SH-SY5Y (cell line): ENCODE results near the gene AR.

Source experiments
- GATA2 ChIP-seq: IDR thresholded peaks from 2 replicates; pipeline ENCODE4 v1.6.1; 2011; ENCODE audit warnings: mild to moderate bottlenecking, low read depth, low read length
- GATA3 ChIP-seq: IDR thresholded peaks from 2 replicates; pipeline ENCODE4 v1.6.1; 2011; ENCODE audit warnings: low read depth, mild to moderate bottlenecking, low read length, moderate library complexity

GRCh38 chrX:67759018-67759417 is 215.2 kb downstream of the AR start:
- TF ChIP-seq GATA3 (no peak), GATA2 (no peak)
